Hepatocyte (in vitro differentiated cells): ENCODE results near the gene C6orf132. TPM values are rescaled to one million over a fixed set of nuclear protein-coding genes. Genes with fewer than 3 reads are reported as not detected.

ENCODE experiments used
- DNase-seq: peaks from one replicate; pipeline ENCODE4 v3.0.0-alpha.2; 2016; ENCODE audit warnings: low spot score
- H2AFZ ChIP-seq: fragments of 200-600 bp; sonication (generic); 2 replicates; pipeline ENCODE4 v1.6.0; 2016; ENCODE audit warnings: antibody characterized with exemption, mild to moderate bottlenecking
- H3K27ac ChIP-seq: fragments of 200-600 bp; sonication (generic); 2 replicates; pipeline ENCODE4 v1.5.1; 2016; ENCODE audit warnings: mild to moderate bottlenecking
- H3K27me3 ChIP-seq: fragments of 200-600 bp; sonication (generic); 2 replicates; pipeline ENCODE4 v1.6.1; 2016
- H3K36me3 ChIP-seq: fragments of 200-600 bp; sonication (generic); replicated peaks from 2 replicates; pipeline ENCODE4 v1.5.1; 2016; ENCODE audit warnings: low read depth; ENCODE audit not compliant: insufficient read depth
- H3K4me1 ChIP-seq: fragments of 200-600 bp; sonication (generic); 2 replicates; pipeline ENCODE4 v1.5.1; 2016; ENCODE audit warnings: mild to moderate bottlenecking, moderate library complexity; ENCODE audit not compliant: insufficient read depth
- H3K4me2 ChIP-seq: fragments of 200-600 bp; sonication (generic); 2 replicates; pipeline ENCODE4 v1.6.0; 2016
- H3K4me3 ChIP-seq: fragments of 200-600 bp; sonication (generic); 2 replicates; pipeline ENCODE4 v1.5.1; 2016; ENCODE audit warnings: mild to moderate bottlenecking
- H3K79me2 ChIP-seq: fragments of 200-600 bp; sonication (generic); 2 replicates; pipeline ENCODE4 v1.6.0; 2017; ENCODE audit warnings: mild to moderate bottlenecking
- H3K9me2 ChIP-seq: fragments of 200-600 bp; sonication (generic); replicated peaks from 2 replicates; pipeline ENCODE4 v1.6.0; 2017; ENCODE audit warnings: mild to moderate bottlenecking; ENCODE audit not compliant: insufficient read depth
- H3K9me3 ChIP-seq: fragments of 200-600 bp; sonication (generic); 2 replicates; pipeline ENCODE4 v1.5.1; 2016; ENCODE audit warnings: low read depth, mild to moderate bottlenecking
- H4K20me1 ChIP-seq: fragments of 200-600 bp; sonication (generic); 2 replicates; pipeline ENCODE4 v1.6.0; 2016; ENCODE audit warnings: mild to moderate bottlenecking; ENCODE audit not compliant: insufficient read depth, poor library complexity, severe bottlenecking
- EZH2 ChIP-seq: fragments of 200-600 bp; sonication (generic); IDR thresholded peaks from 2 replicates; pipeline ENCODE4 v1.6.1; 2016; ENCODE audit warnings: antibody characterized with exemption, mild to moderate bottlenecking, borderline replicate concordance
- EZH2phosphoT487 ChIP-seq: fragments of 200-600 bp; sonication (generic); IDR thresholded peaks from one replicate; pipeline ENCODE4 v1.6.1; 2018; ENCODE audit warnings: antibody characterized with exemption, mild to moderate bottlenecking, low read depth, moderate library complexity; ENCODE audit not compliant: unreplicated experiment, severe bottlenecking
- WGBS: methylation state at CpG from one replicate; pipeline ENCODE4 v1.1.6; 2016; ENCODE audit warnings: low lambda C conversion rate; ENCODE audit errors: missing lambda C conversion rate; 5-methylcytosine and 5-hydroxymethylcytosine counted together
- polyA plus RNA-seq: library from polyadenylated mRNA; unstranded; fragments of >200 nt; fragmentation: Nextera tagmentation; extraction: Ambion mirVana; gene quantifications from 2 replicates; pipeline ENCODE4 v1.2.1, GENCODE V29; 2016
- total RNA-seq: library from RNA; depleted of rRNA; stranded (reverse); fragments of >200 nt; gene quantifications from 2 replicates; pipeline ENCODE4 v1.2.3, GENCODE V29; 2014
- TF ChIP-seq, protein P1 (sequence below): fragments of 200-600 bp; sonication (generic); IDR thresholded peaks from 2 replicates; pipeline ENCODE4 v1.5.1; 2016; ENCODE audit warnings: antibody characterized with exemption, mild to moderate bottlenecking; ENCODE audit not compliant: poor library complexity

C6orf132 gene
- total and polyA plus RNA-seq, 2 experiments from 2014 or later, result 10.5 to 12.5 TPM

GRCh38 chr6:42118162-42119001, 24.0 kb downstream of the C6orf132 start:
- no peaks in the 10 kb centered on the region for H3K36me3 ChIP-seq
- no peaks in the 10 kb centered on the region for H3K9me2 ChIP-seq
- DNase-seq, result peak; percentile 85
- peak overlapping the region; percentile 58 for H3K4me2 ChIP-seq
- H3K27ac ChIP-seq, result peak overlapping the region; percentile 90
- peaks cover 31% of the 10 kb centered on the region for H3K4me1 ChIP-seq
- peaks cover 12% of the 10 kb centered on the region for H3K79me2 ChIP-seq
- no peaks in the 10 kb centered on the region for H4K20me1 ChIP-seq
- H3K9me3 ChIP-seq, result no peaks in the 10 kb centered on the region
- WGBS, result 63% methylated on average over 10 of the region's 10 CpGs
- no peak overlapping the region for H3K4me3 ChIP-seq
- H3K27me3 ChIP-seq, result no peaks in the 10 kb centered on the region
- TF ChIP-seq, protein P1, sequence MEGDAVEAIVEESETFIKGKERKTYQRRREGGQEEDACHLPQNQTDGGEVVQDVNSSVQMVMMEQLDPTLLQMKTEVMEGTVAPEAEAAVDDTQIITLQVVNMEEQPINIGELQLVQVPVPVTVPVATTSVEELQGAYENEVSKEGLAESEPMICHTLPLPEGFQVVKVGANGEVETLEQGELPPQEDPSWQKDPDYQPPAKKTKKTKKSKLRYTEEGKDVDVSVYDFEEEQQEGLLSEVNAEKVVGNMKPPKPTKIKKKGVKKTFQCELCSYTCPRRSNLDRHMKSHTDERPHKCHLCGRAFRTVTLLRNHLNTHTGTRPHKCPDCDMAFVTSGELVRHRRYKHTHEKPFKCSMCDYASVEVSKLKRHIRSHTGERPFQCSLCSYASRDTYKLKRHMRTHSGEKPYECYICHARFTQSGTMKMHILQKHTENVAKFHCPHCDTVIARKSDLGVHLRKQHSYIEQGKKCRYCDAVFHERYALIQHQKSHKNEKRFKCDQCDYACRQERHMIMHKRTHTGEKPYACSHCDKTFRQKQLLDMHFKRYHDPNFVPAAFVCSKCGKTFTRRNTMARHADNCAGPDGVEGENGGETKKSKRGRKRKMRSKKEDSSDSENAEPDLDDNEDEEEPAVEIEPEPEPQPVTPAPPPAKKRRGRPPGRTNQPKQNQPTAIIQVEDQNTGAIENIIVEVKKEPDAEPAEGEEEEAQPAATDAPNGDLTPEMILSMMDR, result no peak
- TF ChIP-seq EZH2phosphoT487, result no peak
- no peak for TF ChIP-seq EZH2
- H2AFZ ChIP-seq, result no peak overlapping the region

DNA sequence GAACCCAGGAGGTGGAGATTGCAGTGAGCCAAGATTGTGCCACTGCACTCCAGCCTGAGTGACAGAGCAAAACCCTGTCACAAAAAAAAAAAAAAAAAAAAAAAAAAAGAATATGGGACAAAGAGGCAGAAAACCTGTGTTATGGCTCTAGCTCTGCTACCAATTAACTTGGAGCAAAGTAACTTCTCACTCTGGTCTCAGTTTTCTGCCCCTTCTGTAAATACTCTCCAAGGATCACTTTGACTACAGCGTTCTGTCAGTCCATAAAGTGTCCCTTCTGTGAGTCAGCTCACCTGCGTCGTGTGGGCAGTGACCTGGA, 24.6 kb downstream of the C6orf132 start:
- WGBS, result 62% methylated on average over 3 of the region's 3 CpGs
- H2AFZ ChIP-seq, result no peak overlapping the region
- DNase-seq, result no peak

DNA sequence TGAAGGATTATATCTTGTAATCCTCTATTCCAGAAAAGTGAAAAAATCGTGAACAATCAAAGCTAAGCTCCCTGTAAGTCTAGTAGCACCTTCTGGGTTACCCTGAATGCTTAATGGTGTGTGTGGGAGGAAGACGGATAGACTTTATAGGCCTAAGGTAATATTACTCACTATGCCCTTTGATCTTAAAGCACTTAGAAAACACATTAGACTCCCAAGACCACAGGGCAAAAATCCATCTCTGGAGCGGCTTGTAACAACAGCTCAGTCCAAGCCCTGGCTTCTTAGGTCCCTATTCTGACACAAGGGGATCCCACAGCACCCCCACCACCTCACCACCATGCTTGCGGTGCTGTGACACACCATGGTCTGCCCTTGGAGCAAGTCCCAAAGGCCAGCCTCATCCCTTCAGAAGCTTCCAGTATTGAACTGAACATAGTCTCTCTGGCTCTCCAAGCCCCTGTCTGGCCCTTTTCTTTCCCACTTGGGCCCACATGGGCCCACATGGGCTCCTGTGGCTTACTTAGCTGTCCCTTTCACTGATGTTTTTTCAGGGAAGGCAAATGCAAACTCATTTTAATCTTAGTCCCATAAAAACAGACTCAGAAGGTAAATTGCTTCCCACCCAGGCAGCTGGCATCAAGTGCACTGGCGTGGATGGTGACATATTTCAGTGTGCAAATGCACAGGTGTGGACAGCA, 28.3 kb downstream of the C6orf132 start:
- Histone ChIP-seq H3K4me3 (no peak overlapping the region), H3K79me2 (peaks cover 33% of the 10 kb centered on the region), H2AFZ (no peak overlapping the region), H3K27me3 (no peaks in the 10 kb centered on the region), H3K9me3 (no peaks in the 10 kb centered on the region), H4K20me1 (no peaks in the 10 kb centered on the region), H3K36me3 (no peaks in the 10 kb centered on the region), H3K4me1 (peaks cover 28% of the 10 kb centered on the region), H3K4me2 (peak overlapping the region; percentile 51), H3K27ac (peak overlapping the region; percentile 86), H3K9me2 (no peaks in the 10 kb centered on the region)
- peak; percentile 59 for DNase-seq
- TF ChIP-seq EZH2, result no peak
- peak; percentile 77 for TF ChIP-seq EZH2phosphoT487
- 43% methylated on average over 5 of the region's 5 CpGs for WGBS

More for the DNA sequence above, 24.6 kb downstream of the C6orf132 start:
- TF ChIP-seq, protein P1, result no peak
- TF ChIP-seq EZH2 (no peak), EZH2phosphoT487 (no peak)
- no peak overlapping the region for H3K4me3 ChIP-seq
- H3K36me3 ChIP-seq, result no peaks in the 10 kb centered on the region
- H3K27ac ChIP-seq, result peak overlapping the region; percentile 90
- H3K4me1 ChIP-seq, result peaks cover 31% of the 10 kb centered on the region
- peak overlapping the region; percentile 58 for H3K4me2 ChIP-seq
- H3K9me3 ChIP-seq, result no peaks in the 10 kb centered on the region
- no peaks in the 10 kb centered on the region for H4K20me1 ChIP-seq
- H3K27me3 ChIP-seq, result no peaks in the 10 kb centered on the region
- H3K79me2 ChIP-seq, result peaks cover 18% of the 10 kb centered on the region
- H3K9me2 ChIP-seq, result no peaks in the 10 kb centered on the region

GRCh38 chr6:42112351-42112750, 30.1 kb downstream of the C6orf132 start:
- H2AFZ ChIP-seq, result no peak overlapping the region
- no peaks in the 10 kb centered on the region for H3K9me2 ChIP-seq
- no peaks in the 10 kb centered on the region for H3K36me3 ChIP-seq
- H3K4me3 ChIP-seq, result no peak overlapping the region
- no peaks in the 10 kb centered on the region for H3K9me3 ChIP-seq
- H3K27ac ChIP-seq, result no peak overlapping the region
- no peak overlapping the region for H3K4me2 ChIP-seq
- no peaks in the 10 kb centered on the region for H3K27me3 ChIP-seq
- H3K79me2 ChIP-seq, result peaks cover 35% of the 10 kb centered on the region
- 100% methylated on average over 1 of the region's 1 CpG for whole genome bisulfite sequencing
- no peak for TF ChIP-seq EZH2
- no peak for TF ChIP-seq EZH2phosphoT487
- TF ChIP-seq, protein P1, result no peak
- H4K20me1 ChIP-seq, result no peaks in the 10 kb centered on the region
- DNase-seq, result no peak
- peaks cover 17% of the 10 kb centered on the region for H3K4me1 ChIP-seq
